Hepatocyte (in vitro differentiated cells): ENCODE measurements around the gene RRAS.

Source experiments
- CTCF ChIP-seq: fragments of 200-600 bp; sonication (generic); IDR thresholded peaks from 2 replicates; pipeline ENCODE4 v1.5.1; 2016; ENCODE audit warnings: antibody characterized with exemption, mild to moderate bottlenecking; ENCODE audit not compliant: poor library complexity
- EZH2 ChIP-seq: fragments of 200-600 bp; sonication (generic); IDR thresholded peaks from 2 replicates; pipeline ENCODE4 v1.6.1; 2016; ENCODE audit warnings: antibody characterized with exemption, mild to moderate bottlenecking, borderline replicate concordance
- EZH2phosphoT487 ChIP-seq: fragments of 200-600 bp; sonication (generic); IDR thresholded peaks from one replicate; pipeline ENCODE4 v1.6.1; 2018; ENCODE audit warnings: antibody characterized with exemption, mild to moderate bottlenecking, low read depth, moderate library complexity; ENCODE audit not compliant: unreplicated experiment, severe bottlenecking

- no peak for TF ChIP-seq EZH2
- no peak for TF ChIP-seq CTCF
- no peak for TF ChIP-seq EZH2phosphoT487
These were observed 8.8 kb downstream of the RRAS start for GRCh38 chr19:49631014-49631588.
